GM18867 (cell line): ENCODE measurements around the gene NPAS3.

Experiments used
- ATAC-seq: cut with Tn5 transposase; IDR thresholded peaks from one replicate; pipeline ENCODE4 v1.9.1; 2021; ENCODE audit warnings: mild to moderate bottlenecking, moderate library complexity; ENCODE audit not compliant: unreplicated experiment

The NPAS3 gene

GRCh38 chr14:33307691-33308251, 369.1 kb downstream of the NPAS3 start:
- no peak for ATAC-seq

GRCh38 chr14:33309106-33309505, 370.4 kb downstream of the NPAS3 start:
- ATAC-seq, result no peak

- ATAC-seq, result no peak
Measured at GRCh38 chr14:33315217-33315616, 376.5 kb downstream of the NPAS3 start.

GRCh38 chr14:33315721-33316120, 377.0 kb downstream of the NPAS3 start:
- no peak for ATAC-seq

- ATAC-seq, result no peak
Measured at GRCh38 chr14:33317675-33318074, 379.0 kb downstream of the NPAS3 start.

- no peak for ATAC-seq
Measured at GRCh38 chr14:33323979-33324378, 385.3 kb downstream of the NPAS3 start.

- no peak for ATAC-seq
Measured at GRCh38 chr14:33331176-33331949, 392.7 kb downstream of the NPAS3 start.

GRCh38 chr14:33332497-33332896, 393.8 kb downstream of the NPAS3 start:
- no peak for ATAC-seq

- ATAC-seq, result no peak
Measured at GRCh38 chr14:33335366-33335765, 396.7 kb downstream of the NPAS3 start.

- ATAC-seq, result no peak
Measured at GRCh38 chr14:33342299-33342974, 403.8 kb downstream of the NPAS3 start.

- ATAC-seq, result no peak
Measured at GRCh38 chr14:33343016-33343415, 404.3 kb downstream of the NPAS3 start.

- no peak for ATAC-seq
Measured at GRCh38 chr14:33347796-33348195, 409.1 kb downstream of the NPAS3 start.

- no peak for ATAC-seq
Measured at GRCh38 chr14:33348510-33348909, 409.8 kb downstream of the NPAS3 start.

- ATAC-seq, result no peak
Measured at GRCh38 chr14:33349871-33350270, 411.2 kb downstream of the NPAS3 start.

GRCh38 chr14:33350366-33350990, 411.8 kb downstream of the NPAS3 start:
- no peak for ATAC-seq

- no peak for ATAC-seq
Measured at GRCh38 chr14:33352821-33353220, 414.1 kb downstream of the NPAS3 start.

GRCh38 chr14:33356181-33356580, 417.5 kb downstream of the NPAS3 start:
- ATAC-seq, result no peak

GRCh38 chr14:33357225-33358010, 418.7 kb downstream of the NPAS3 start:
- ATAC-seq, result no peak

- no peak for ATAC-seq
Measured at GRCh38 chr14:33359288-33359881, 420.7 kb downstream of the NPAS3 start.

GRCh38 chr14:33362934-33363333, 424.3 kb downstream of the NPAS3 start:
- no peak for ATAC-seq
